Pancreas (tissue), 10 donors: Measurements from ENCODE around the gene ABCE1. TPM values are rescaled to one million over a fixed set of nuclear protein-coding genes. Genes with fewer than 3 reads are reported as not detected.

Source experiments
- ATAC-seq, 4 donors: fragments of 200-7000 bp; cut with Tn5 transposase; one replicate each; pipeline versions ENCODE4 v1.8.0 to v1.9.1; 2020; ENCODE audit warnings: mild to moderate bottlenecking in 4 of 4, moderate library complexity in 4 of 4
- DNase-seq, 6 donors: peaks; one replicate each; pipeline ENCODE4 v3.0.0-alpha.2; 2020
- FAIRE-seq: peaks from 2 replicates; lab custom pipeline; 2012; peaks lifted over from hg19 to GRCh38; lab: Jason Lieb, UNC
- H3K27ac ChIP-seq, 4 donors: fragments of 200-600 bp; sonication (generic); 1 replicate in 3 of 4; 2 replicates in 1 of 4; pipeline versions ENCODE4 v1.5.0 to v1.8.0; 2020
- H3K27me3 ChIP-seq, 4 donors: fragments of 200-600 bp; one replicate each; pipeline ENCODE4 v1.8.0; 2021
- H3K36me3 ChIP-seq, 3 donors: fragments of 200-600 bp; sonication (generic) in 1 of 3; one replicate each; pipeline versions ENCODE4 v1.5.0 to v1.8.0; 2020 to 2021
- H3K4me1 ChIP-seq, 3 donors: fragments of 200-600 bp; one replicate each; pipeline ENCODE4 v1.8.0; 2021
- H3K4me3 ChIP-seq, 4 donors: fragments of 200-600 bp; sonication (generic) in 2 of 4; one replicate each; pipeline versions ENCODE4 v1.5.0 to v1.8.0; 2020 to 2021
- H3K9me3 ChIP-seq, 4 donors: fragments of 200-600 bp; one replicate each; pipeline ENCODE4 v1.8.0; 2021
- CTCF ChIP-seq, 4 donors: fragments of 200-600 bp; sonication (generic) in 3 of 4; IDR thresholded peaks; one replicate each; pipeline versions ENCODE4 v1.5.0 to v1.8.0; 2021; ENCODE audit warnings: antibody characterized with exemption in 4 of 4
- WGBS, 2 donors: extraction: QIAGEN DNeasy Blood & Tissue Kit; methylation state at CpG; one replicate each; pipeline ENCODE4 v1.1.7; 2013; 5-methylcytosine and 5-hydroxymethylcytosine counted together
- intact Hi-C, 3 donors: fragments of 100-400 bp; cut with DNase I; formaldehyde crosslinking; loops; one replicate each; pipeline versions ENCODE4 v1.11.1 to v1.14.2; 2022
- polyA plus RNA-seq, 2 donors: library from polyadenylated mRNA; stranded (reverse); fragments of 200-250 nt; gene quantifications; one replicate each; pipeline ENCODE4 v1.2.3, GENCODE V29; 2013
- total RNA-seq, 6 donors: library from RNA; stranded (reverse); fragmentation: NEBNext Ultra II Directional in 4 of 6; extraction: Animal tissue kit (Norgen Biotek cat#: 25700) in 4 of 6; gene quantifications; one replicate each; pipeline versions ENCODE4 v1.2.1 to v1.2.4, GENCODE V29; 2021 to 2023
- donor health status: healthy with polysubstance abuse.
- donor health status: DM: no; HTN: no; CAD: no; lungs with moderate emphysema.
- donor health status: DM: no; HTN: no; CAD: no.
- donor health status: control.
- donor health status: control.
- donor health status: Bipolar disorder and iron deficiency.
- donor health status: DM: yes; HTN: yes; CAD: no.
- donor health status: DM: no; HTN: no; CAD: no.
- donor health status: DM: no; HTN: no; CAD: no.
- donor health status: DM: yes; HTN: yes; CAD: no.

The ABCE1 gene
- total and polyA plus RNA-seq, 8 donors, result 9.6 to 51.8 (median 29.2) TPM

DNA sequence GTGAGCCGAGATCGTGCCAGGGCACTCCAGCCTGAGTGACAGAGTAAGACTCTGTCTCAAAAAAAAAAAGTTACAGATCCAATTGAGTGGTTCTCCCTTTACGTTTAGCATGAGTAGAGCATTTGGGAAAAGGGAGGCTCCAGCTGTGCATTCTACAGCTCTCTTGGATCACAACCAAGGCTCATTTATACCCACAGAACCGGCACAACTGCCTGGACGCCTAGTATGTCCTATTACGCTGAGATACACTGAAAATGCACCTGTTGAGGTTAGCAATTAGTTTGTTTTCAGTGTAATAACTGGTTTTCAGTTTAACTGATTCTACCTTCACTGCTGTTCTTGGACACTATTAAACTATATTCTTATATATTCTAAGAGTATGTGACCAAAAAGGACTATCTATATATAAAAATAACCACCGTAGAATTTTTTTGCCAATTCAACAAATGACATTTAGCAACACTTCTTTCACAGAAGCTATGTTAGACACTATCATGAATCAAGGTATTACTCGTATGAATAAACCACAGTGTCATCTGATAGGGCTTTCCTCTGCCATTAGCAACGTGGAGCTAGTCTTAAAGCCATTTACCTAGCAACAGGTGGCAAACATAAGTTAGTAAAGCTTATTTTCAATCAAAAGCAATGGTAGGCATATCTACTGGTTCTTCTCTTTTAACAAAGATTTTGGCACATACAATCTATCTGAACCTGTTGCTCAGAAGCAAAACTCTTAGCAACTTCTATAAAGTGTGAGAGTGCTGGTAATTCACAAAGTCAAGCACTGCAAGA, 78.7 kb downstream of the ABCE1 start:
- WGBS, 2 donors, result 30 to 36% methylated on average over 9 of the region's 9 CpGs
- peaks cover 7 to 25% (median 20%) of the 10 kb centered on the region in 3 donors for H3K4me1 ChIP-seq
- TF ChIP-seq CTCF (IDR thresholded peaks at IDR 0.05), result no peak
- peak overlapping the region in 2 of 4 donors; percentile 60 to 81 for H3K4me3 ChIP-seq
- intact Hi-C loops, result no loop called here
- no peak for FAIRE-seq
- H3K27me3 ChIP-seq, result no peaks in the 10 kb centered on the region
- H3K27ac ChIP-seq, result peak overlapping the region in 3 of 4 donors; percentile 88 to 100 (median 98)
- no peaks in the 10 kb centered on the region for H3K9me3 ChIP-seq
- DNase-seq, result no peak
- H3K36me3 ChIP-seq, result no peaks in the 10 kb centered on the region
- no peak for ATAC-seq

DNA sequence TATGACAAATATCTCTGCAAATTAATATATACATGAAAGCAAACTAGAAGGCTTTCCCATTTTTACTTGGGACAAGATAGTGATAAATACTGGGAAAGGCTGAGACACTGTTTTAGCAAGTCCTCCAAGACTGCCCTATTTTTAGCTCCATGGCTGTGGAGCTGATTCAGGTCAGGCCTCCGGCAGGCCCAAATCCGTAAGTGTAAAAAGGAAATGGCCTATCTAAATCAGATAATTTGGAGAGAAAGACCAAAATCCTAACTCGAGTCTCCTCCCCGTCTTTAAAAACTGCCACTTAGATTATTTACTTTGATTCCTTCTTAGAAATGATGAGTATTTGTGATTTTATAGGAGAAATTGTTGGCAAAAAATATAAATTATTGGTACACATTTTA, 79.4 kb downstream of the ABCE1 start:
- Histone ChIP-seq H3K4me1 (peaks cover 6 to 20% (median 13%) of the 10 kb centered on the region in 3 donors), H3K27me3 (no peaks in the 10 kb centered on the region), H3K4me3 (peak overlapping the region in 3 of 4 donors; percentile 38 to 81 (median 60)), H3K27ac (peak overlapping the region in 3 of 4 donors; percentile 88 to 100 (median 98)), H3K36me3 (no peaks in the 10 kb centered on the region), H3K9me3 (no peaks in the 10 kb centered on the region)
- 1 to 5% methylated on average over 4 of the region's 4 CpGs for WGBS, 2 donors
- DNase-seq (no peak), FAIRE-seq (no peak), ATAC-seq (no peak)
- intact Hi-C loops, result no loop called here
- no peak for TF ChIP-seq CTCF (IDR thresholded peaks at IDR 0.05)

- DNase-seq, result no peak
- 3 to 6% methylated on average over 9 of the region's 9 CpGs for WGBS, 2 donors
- no peak for ATAC-seq
Measured at GRCh38 chr4:145177906-145178538, 79.9 kb downstream of the ABCE1 start.

DNA sequence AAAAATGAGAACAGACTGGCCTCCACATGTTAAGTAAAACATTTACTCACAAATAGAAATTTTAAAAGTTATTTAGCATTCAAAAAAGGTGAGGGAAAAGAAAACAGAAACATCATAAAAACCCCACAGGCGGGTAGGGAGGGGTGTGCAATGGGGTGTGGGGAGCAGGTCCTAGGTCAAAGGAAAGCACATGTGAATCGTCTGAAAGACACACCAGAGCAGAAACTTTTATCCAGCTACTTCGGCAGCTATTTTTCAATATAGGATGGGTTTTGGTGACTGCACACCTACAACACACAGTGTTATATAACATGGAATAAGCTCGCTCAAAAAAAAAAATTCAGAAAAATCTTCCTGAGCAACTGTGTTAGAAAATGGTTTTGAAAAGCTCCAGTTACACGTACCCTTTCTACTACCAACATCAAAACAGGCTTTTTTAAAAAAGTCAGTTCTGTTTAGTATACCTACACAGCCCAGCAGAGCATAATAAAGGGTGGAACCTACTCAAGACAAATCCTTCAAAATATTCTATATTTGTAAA, 80.7 kb downstream of the ABCE1 start:
- Histone ChIP-seq H3K27ac (peak overlapping the region; percentile 88 to 100 (median 96)), H3K4me1 (peaks cover 6 to 20% (median 12%) of the 10 kb centered on the region in 3 donors), H3K4me3 (peak overlapping the region; percentile 38 to 81 (median 49)), H3K36me3 (no peaks in the 10 kb centered on the region), H3K27me3 (no peaks in the 10 kb centered on the region), H3K9me3 (no peaks in the 10 kb centered on the region)
- DNase-seq, result no peak
- no peak for FAIRE-seq
- 1 to 3% methylated on average over 5 of the region's 5 CpGs for WGBS, 2 donors
- no peak for TF ChIP-seq CTCF (IDR thresholded peaks at IDR 0.05)
- peak in 2 of 4 donors; percentile 3 to 7 for ATAC-seq
- intact Hi-C loops, result no loop called here

More at GRCh38 chr4:145177906-145178538, 79.9 kb downstream of the ABCE1 start:
- no peak for TF ChIP-seq CTCF (IDR thresholded peaks at IDR 0.05)
- FAIRE-seq, result no peak
- Histone ChIP-seq H3K27me3 (no peaks in the 10 kb centered on the region), H3K4me3 (peak overlapping the region; percentile 38 to 81 (median 49)), H3K9me3 (no peaks in the 10 kb centered on the region), H3K4me1 (peaks cover 6 to 20% (median 12%) of the 10 kb centered on the region in 3 donors), H3K27ac (peak overlapping the region; percentile 22 to 100 (median 93)), H3K36me3 (no peaks in the 10 kb centered on the region)
- intact Hi-C loops, result no loop called here

Other genes with a start within 250 kb of the ABCE1 start
- gene ANAPC10, start 115 bp upstream of the ABCE1 start, total RNA-seq, result 10 to 100 TPM in 1 of 6 donors, 1 to 10 TPM in 5; 5.8 to 11.0 (median 8.3) TPM
- gene ANAPC10, start 115 bp upstream of the ABCE1 start, polyA plus RNA-seq, result 10 to 100 TPM in 1 of 2 donors, 1 to 10 TPM in 1; 5.3 to 11.1 TPM
- 10 to 100 TPM; 10.7 to 25.6 (median 13.7) TPM for gene OTUD4, start 82.3 kb downstream of the ABCE1 start, total RNA-seq
- gene OTUD4, start 82.3 kb downstream of the ABCE1 start, polyA plus RNA-seq, result 1 to 10 TPM; 6.9 to 9.3 TPM